Epithelial cell of proximal tubule (primary cell): Measurements from ENCODE around the gene ZNF853. TPM values are rescaled to one million over a fixed set of nuclear protein-coding genes. Genes with fewer than 3 reads are reported as not detected.
"Not testable (repeated sequence)": the region's sequence is repeated elsewhere in the genome, so short reads cannot be mapped to it uniquely, and the experiment has no call there.

Experiments used
- DNase-seq: peaks from one replicate; pipeline ENCODE4 v3.0.0-alpha.2; 2011; ENCODE audit warnings: low read depth
- H3K4me3 ChIP-seq: 2 replicates; pipeline ENCODE4 v1.5.1; 2011; ENCODE audit warnings: low read depth, mild to moderate bottlenecking, low read length
- CTCF ChIP-seq: conservative IDR thresholded peaks from 2 replicates; pipeline ENCODE4 v1.5.1; 2012; ENCODE audit warnings: low read depth, mild to moderate bottlenecking, low read length
- total RNA-seq: library from RNA; depleted of rRNA; stranded (reverse); fragments of >200 nt; gene quantifications from 2 replicates; pipeline ENCODE4 v1.2.3, GENCODE V29; 2015

Gene ZNF853
- total RNA-seq, result 5.6 and 9.9 TPM in 2 replicates

- no peak for DNase-seq
- H3K4me3 ChIP-seq, result peak within 1 kb of the TSS; percentile 50
- TF ChIP-seq CTCF, result no peak
Observed at GRCh38 chr7:6614953-6615722, at the start of gene ZNF853. Gene ZNF853, plus strand, starts transcription at chr7:6615610. Its CDS starts 565 bp downstream, at chr7:6616175.

GRCh38 chr7:6565655-6566054 lies 49.8 kb upstream of the ZNF853 start:
- no peak for DNase-seq

GRCh38 chr7:6567886-6568285 lies 47.5 kb upstream of the ZNF853 start:
- TF ChIP-seq CTCF, result no peak
- no peak for DNase-seq
- no peak overlapping the region for H3K4me3 ChIP-seq

More at GRCh38 chr7:6565655-6566054, 49.8 kb upstream of the ZNF853 start:
- H3K4me3 ChIP-seq, result no peak overlapping the region
- TF ChIP-seq CTCF, result no peak

- TF ChIP-seq CTCF, result no peak
- no peak for DNase-seq
- no peak overlapping the region for H3K4me3 ChIP-seq
Observed at GRCh38 chr7:6571160-6571779, 44.1 kb upstream of the ZNF853 start.

GRCh38 chr7:6575281-6576023 lies 40.0 kb upstream of the ZNF853 start:
- no peak overlapping the region for H3K4me3 ChIP-seq
- TF ChIP-seq CTCF, result no peak
- no peak for DNase-seq

GRCh38 chr7:6576024-6576866 lies 39.2 kb upstream of the ZNF853 start:
- DNase-seq, result no peak
- TF ChIP-seq CTCF, result no peak
- peak overlapping the region; percentile 95 for H3K4me3 ChIP-seq

GRCh38 chr7:6576867-6577368 lies 38.5 kb upstream of the ZNF853 start:
- not testable (repeated sequence) for DNase-seq

More at GRCh38 chr7:6576867-6577368, 38.5 kb upstream of the ZNF853 start:
- H3K4me3 ChIP-seq, result peak overlapping the region; percentile 95
